Right ventricle myocardium inferior (tissue), 1 donor: ENCODE results near the gene RAB11FIP4. TPM values are rescaled to one million over a fixed set of nuclear protein-coding genes. Genes with fewer than 3 reads are reported as not detected.

Experiments
- ATAC-seq: fragments of 200-7000 bp; cut with Tn5 transposase; one replicate; pipeline ENCODE4 v1.9.1; 2020; ENCODE audit warnings: mild to moderate bottlenecking, moderate library complexity
- DNase-seq: peaks from one replicate; pipeline ENCODE4 v3.0.0; 2021; ENCODE audit errors: missing footprints
- intact Hi-C: fragments of 100-400 bp; cut with DNase I; formaldehyde crosslinking; loops from one replicate; pipeline ENCODE4 v1.11.0; 2022
- total RNA-seq: library from RNA; stranded (reverse); fragmentation: NEBNext Ultra II Directional; extraction: Animal tissue kit (Norgen Biotek cat#: 25700); gene quantifications from one replicate; pipeline ENCODE4 v1.2.1, GENCODE V29; 2021
- donor health status: DM: no; HTN: yes; CAD: no; lungs with severe emphysema.

Gene RAB11FIP4
- total RNA-seq, 1 donor from 2014 or later, result 13.6 TPM

DNA sequence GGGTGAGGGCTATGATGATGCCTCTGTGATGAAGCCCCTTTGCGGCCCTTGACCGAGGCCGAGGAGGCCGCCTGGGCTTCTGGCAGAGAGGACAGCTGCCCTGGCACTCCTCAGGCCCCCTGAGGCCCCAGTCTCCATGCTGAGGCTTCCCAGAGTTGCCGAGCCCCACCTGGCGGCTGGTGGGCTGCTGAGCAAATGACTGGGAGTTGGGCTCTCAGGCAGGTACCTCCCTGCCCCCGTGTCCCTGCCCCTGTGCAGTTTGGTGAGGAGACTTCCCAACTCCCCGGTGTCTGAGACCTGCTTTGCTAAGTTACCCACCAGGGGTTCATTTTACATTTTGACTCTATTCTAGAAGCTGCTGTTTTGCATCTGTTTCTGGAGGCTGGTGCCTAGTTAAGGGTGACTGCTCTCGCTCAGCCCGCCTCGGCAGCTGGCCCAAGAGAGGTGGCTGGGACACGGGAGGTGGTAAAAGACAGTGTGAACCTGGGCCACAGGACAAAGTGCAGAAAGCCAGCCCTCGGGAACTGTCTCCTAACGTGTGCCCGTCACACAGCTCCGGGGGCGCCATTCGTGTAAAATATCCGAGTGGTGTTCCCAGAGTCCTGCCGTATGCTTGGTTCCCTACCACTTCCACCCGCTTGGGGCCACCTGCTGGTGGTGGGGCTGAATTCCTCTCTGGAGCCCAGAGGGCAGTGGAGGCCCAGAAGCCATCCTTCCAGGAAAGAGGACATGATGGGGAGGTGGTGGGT is 134.5 kb downstream of the RAB11FIP4 start:
- intact Hi-C loops, result loop anchor here (1.0 to 5.0 kb wide), 2 partner anchors 89 to 139 kb away; no protein-coding TSS in a partner anchor
- DNase-seq (no peak), ATAC-seq (no peak)

DNA sequence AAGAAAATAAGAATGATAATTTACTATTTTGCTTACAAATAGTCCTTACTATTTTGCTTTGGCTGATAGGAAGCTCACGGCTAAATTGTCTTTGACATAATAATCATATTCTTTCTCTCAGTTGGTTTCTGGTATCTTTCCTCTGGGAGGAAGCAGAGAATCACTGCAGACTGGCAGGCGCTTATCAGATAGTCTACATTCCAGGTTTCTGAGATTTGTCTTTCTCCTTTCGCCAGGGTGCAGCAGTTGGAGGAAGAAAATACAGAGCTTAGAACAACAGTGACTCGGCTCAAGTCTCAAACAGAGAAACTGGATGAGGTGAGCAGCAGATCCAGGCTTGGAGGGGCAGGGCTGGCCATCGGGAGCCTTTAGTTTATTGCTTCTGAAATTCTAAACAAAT is 136.1 kb downstream of the RAB11FIP4 start:
- intact Hi-C loops, result loop anchor here (5.0 kb wide), 1 partner anchor 140 kb away; no protein-coding TSS in a partner anchor

DNA sequence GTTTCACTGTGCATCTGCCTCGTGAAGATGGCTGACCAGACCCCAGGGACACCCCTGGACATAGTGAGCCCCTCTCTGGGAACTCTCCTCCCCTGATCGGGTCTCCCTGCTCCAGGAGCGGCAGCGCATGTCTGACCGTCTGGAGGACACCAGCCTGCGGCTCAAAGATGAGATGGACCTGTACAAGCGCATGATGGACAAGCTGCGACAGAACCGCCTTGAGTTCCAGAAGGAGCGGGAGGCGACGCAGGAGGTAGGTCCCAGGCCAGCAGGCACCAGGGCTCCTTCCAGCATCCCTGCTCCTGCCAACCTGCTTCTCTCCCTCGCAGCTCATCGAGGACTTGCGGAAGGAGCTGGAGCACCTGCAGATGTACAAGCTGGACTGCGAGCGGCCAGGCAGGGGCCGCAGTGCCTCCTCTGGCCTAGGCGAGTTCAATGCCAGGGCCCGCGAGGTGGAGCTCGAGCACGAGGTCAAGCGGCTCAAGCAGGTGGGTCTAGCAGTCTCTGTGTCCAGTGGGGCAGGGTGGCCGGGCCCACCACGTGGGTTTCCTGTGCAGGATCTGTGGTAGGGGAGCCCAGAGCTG is 136.9 kb downstream of the RAB11FIP4 start:
- DNase-seq, result no peak
- intact Hi-C loops, result loop anchor here (5.0 kb wide), 1 partner anchor 141 kb away; no protein-coding TSS in a partner anchor
- no peak for ATAC-seq

More for the DNA sequence above, 136.1 kb downstream of the RAB11FIP4 start:
- no peak for ATAC-seq
- no peak for DNase-seq

DNA sequence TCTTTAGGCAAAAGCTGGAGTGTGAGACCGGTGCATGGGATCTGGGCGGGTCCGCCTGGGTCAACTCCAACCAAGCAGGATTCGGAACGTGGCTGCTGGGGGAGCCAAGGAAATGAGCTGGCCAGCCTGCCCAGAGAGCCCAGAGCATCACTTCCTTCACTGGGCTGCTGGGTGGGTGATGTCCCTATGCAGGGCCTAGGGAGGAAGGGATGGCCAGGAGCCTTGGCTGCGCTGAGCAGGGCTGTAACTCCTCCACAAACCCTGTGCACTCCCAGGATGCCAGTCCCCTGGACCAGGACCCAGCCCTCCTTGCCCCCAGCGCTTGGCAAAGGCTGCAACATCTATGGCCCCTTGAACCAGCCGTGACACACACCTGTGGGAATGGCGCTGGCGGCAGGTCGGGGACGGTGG is 138.4 kb downstream of the RAB11FIP4 start:
- no peak for DNase-seq
- no peak for ATAC-seq
- intact Hi-C loops, result loop anchor here (5.0 kb wide), 1 partner anchor 143 kb away; no protein-coding TSS in a partner anchor

DNA sequence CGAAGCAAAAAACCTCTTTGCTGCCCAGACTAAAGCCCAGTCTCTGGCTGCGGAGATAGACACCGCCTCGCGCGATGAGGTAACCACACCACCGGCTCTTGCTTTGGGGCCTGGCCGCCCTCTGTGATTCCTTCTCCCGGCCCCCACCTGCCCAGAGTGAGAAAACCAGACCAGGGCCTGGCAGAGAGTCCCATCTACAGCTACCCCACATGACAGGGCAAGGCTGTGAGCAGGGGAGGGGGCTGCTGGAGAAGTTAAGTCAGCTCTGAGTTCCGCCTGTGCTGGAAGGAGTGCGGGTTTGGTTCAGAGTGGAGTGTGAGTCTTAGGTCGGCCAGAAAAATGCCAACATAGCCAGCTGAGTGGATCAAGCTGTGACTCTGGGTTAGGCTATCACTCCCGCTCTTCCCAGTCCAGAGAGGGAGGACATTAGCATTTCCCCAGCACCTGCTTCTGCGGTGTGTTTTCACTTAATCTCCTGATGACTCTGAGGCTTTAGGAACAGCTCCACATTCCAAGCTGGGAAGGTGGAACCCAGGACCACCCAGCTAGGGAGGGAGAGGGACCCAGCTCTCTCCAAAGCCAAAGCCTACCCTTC is 139.0 kb downstream of the RAB11FIP4 start:
- intact Hi-C loops, result no loop called here
- DNase-seq, result no peak
- ATAC-seq, result peak; percentile 36

DNA sequence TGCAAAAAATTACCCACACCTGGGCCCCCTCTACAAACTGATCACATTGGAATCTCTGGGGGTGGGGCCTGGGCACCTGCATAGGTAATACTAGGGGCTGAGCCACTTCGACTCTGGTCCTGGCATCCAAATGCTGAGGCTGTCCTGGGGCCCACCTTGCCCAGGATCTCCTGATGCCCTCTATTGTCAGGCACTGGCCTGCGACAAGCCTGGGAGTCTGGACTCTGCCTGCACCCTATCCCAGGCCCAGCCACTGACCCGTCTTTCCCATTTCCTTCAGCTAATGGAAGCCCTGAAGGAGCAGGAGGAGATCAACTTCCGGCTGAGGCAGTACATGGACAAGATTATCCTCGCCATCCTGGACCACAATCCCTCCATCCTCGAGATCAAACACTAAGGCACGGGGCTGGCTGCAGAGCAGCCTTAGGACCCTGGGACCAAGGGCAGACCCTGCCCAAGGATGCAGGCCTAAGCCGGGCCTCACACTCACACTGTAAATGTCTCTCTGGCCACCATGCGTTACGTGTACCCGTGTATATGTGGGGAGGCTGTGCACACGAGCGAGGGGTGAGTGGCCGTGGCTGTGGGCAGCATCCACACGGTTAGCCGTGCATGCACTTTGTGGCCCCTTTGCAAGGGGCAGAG is 140.0 kb downstream of the RAB11FIP4 start:
- DNase-seq, result no peak
- ATAC-seq, result no peak
- intact Hi-C loops, result no loop called here

DNA sequence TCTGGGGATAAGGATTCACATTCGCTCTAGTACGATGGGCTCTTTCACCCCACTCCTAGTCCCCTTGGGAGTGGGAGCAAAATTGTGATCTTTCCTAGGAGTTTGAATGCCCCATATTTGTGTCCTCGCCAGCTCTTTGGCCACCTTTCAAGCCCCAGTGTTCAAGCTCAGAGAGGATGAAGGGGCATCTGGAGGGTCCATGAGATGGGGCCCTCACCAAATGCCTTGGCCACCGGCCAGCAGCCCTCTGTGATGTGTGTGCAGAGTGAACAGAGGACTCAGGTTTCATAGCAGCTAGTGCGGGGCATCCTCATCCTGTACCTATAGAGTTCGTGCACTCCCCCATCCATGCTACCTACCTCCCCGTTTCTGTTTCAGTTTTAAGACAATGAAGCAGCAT is 140.6 kb downstream of the RAB11FIP4 start:
- intact Hi-C loops, result no loop called here
- no peak for DNase-seq
- no peak for ATAC-seq

DNA sequence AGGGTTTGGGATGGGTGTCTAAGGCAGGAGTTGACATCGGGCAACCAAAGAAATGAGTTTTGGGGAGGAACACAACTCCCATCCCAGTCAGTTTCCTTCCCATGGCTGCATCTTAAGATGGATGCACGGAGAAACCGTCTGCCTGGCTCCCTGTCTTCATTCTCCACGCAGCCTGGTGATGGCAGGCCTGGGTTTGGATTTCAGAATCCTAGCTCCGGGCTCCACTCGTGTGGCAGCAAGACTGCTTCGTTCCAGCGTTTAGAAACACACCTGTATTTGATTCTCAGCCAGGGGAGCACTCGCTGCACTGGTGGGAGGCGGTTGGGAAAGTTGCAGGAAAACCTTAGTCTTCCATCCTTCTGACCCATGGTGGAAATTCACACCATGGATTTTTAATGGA is 141.1 kb downstream of the RAB11FIP4 start:
- ATAC-seq (no peak), DNase-seq (no peak)
- intact Hi-C loops, result no loop called here

DNA sequence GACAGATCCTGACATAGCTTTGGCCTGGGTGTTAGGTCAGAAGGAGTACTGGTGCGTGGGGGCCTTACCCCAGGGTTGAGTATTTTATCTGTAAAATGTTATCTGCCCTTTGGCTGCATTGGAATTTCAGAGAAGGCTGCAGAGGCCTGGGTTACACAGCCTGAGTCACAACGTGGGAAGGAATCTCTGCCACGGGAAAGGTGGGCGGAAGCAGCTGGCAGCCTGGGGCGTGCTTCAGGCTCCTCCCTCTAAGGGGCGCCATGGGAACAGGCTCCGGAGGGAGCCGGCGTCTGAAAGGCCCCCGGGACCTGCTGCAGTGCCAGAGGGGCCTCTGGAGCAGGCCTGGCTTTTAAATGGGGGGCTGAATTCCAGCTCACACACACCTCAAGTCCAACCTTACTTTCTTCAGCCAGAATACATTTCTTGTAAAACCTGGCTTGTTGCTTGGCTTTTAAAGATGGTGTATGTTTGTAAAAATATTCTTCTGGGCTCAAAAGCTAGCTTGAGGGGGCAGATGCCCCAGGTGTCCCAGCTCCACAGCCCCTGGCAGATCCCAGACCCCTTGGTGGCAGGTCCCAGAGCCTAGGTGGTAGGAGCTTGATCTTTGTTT is 142.2 kb downstream of the RAB11FIP4 start:
- intact Hi-C loops, result no loop called here
- no peak for DNase-seq
- peak; percentile 24 for ATAC-seq

DNA sequence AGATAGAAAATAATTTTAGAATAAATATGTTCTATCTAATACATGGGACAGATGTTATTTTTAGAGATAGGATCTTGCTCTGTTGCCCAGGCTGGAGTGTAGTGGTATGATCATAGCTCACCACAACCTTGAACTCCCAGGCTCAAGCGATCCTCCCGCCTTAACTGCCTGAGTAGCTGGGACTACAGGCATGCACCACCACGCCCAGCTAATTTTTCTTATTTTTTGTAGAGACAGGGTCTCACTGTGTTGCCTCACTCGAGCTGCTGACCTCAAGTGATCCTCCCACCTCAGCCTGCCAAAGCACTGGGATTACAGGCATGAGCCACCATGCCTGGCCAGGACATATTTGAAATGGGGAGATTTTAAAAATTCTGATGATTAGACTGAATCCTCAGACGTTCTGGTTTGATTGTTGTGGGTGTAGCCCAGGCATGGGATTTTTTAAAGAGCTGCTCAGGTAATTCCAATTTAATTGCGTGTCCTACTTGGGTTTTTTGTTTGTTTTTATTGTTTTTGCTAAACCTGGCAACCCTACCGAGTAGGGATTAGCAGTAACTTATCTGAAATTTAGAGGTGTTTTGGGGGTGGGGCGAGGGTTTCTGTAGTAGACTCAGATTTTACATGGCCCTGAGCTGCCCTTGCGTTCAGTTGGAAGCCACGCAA is 142.9 kb downstream of the RAB11FIP4 start:
- intact Hi-C loops, result no loop called here
- no peak for ATAC-seq
- no peak for DNase-seq

DNA sequence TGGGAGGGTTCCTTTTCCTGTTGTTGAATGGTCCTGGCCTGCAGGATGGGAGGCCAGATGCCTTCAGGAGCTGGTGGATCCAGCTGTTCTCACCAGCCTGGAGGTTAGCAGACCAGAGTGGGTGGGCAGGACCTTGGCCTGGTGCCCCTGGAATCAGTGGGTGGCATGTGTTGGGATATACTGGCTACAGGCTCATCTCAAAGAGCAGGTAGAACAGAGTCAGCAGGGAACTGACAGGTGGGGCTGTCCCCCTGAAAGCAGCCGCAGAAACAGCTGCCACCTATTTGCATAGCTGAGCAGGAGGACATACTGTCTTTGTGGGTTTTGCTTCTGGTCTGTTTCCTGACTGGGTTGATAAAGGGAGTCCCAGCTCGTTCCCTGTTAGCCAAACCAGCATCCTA is 144.1 kb downstream of the RAB11FIP4 start:
- no peak for ATAC-seq
- intact Hi-C loops, result no loop called here
- no peak for DNase-seq

DNA sequence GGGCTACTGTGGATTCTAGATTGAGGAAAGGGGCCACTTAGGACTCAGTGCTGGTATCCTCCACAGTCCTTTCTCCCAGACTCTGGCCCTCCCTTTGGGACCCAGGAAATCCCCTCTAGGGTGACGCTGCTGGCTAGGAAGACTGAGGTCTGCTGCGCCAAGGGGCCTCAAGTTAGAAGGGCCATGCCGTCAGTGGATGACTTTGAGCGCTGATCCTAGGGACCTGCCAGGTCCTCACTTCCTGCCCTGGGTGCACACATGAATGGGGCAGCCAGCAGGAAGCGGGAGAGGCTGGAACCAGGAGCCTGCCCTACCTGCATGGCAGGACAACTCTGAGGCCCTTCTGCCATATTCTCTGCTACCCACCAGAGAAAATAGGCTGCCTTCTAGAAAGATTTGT is 145.0 kb downstream of the RAB11FIP4 start:
- intact Hi-C loops, result no loop called here
- no peak for DNase-seq
- ATAC-seq, result no peak

DNA sequence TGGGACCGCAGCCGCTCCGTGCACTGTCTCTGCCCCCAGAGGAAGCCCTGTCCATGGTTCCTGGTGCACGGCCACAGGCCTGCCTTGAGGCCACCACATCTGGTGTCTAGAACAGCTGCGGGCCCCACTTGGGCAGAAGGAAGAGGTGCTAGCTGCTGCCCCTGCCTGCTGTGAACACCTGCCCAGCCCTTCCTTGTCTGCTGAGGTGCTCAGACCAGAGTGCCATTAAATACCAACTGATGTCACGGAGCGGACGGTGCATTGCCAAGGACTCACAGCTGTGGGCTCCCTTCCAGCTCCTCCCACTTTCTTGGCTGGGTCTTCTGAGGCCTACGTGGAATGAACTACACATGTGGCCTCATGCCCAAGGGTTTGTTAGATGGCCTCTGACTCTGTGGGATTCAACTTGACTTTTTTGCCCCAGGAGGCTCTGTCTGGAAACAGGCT is 146.1 kb downstream of the RAB11FIP4 start:
- ATAC-seq (no peak), DNase-seq (no peak)
- intact Hi-C loops, result no loop called here

DNA sequence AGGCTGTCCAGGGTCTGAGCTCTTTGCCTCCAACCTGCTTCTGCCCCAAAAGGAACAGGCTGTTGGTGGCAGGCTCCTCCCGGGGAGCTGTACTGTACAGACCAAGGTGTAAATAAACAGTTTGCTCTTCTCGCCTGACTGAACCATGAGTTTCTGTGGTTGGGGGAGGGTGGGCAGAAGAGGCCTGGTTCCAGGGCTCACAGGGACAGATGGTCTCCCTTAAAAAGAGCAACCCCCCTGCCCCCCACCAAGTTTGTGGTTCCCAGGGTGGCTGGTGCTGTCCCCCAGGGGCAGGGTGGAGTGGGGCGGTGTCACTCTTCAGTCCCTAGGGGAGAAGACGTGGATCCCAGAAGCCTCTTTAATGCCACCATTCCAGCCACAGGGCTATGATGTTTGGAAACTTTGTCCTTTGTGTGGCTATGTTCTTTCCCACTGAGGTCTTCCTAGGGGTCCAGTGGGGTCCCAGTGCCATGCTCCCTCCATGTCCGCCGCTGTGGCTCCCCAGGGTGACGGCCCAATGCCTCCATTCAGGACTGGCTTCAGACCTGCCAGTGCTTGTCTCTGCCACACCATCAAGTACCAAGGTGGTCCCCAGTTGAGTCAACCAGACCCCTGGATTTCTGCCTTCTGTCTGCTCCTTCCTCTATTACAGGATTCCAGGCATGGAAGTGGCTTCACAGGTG is 146.7 kb downstream of the RAB11FIP4 start:
- intact Hi-C loops, result no loop called here
- DNase-seq, result no peak
- no peak for ATAC-seq

DNA sequence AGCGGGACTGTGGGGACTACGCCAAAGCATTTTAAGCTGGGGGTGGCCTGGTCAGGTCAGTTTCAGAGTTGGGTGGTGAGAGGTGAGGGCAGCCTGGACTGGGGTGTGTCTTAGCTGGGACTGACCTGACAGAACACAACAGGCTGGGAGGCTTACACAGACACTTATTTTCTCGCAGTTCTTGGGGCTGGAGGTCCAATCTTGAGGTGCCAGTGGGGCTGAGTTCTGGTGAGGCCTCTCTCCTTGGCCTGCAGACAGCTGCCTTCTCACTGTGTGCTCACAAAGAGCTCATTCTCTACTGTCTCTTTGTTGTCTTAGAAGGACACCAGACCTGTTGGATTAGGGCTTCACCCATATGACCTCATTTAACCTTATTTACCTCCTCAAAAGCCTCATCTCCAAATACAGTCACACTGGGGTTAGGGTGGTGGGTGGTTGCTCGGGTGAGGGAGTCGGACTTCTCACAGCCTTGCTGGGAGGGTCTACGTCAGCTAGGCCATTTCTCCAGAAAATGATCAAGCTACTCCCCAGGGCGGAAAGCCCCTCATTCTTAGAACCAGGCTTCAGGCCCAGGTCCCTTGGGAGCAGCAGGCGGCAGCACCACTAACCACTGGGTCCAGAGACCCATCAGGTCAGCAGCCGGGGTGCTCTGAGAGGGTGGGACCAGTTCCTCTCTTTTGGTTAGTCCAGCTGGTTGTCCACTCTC is 149.3 kb downstream of the RAB11FIP4 start:
- DNase-seq (no peak), ATAC-seq (no peak)
- intact Hi-C loops, result no loop called here

DNA sequence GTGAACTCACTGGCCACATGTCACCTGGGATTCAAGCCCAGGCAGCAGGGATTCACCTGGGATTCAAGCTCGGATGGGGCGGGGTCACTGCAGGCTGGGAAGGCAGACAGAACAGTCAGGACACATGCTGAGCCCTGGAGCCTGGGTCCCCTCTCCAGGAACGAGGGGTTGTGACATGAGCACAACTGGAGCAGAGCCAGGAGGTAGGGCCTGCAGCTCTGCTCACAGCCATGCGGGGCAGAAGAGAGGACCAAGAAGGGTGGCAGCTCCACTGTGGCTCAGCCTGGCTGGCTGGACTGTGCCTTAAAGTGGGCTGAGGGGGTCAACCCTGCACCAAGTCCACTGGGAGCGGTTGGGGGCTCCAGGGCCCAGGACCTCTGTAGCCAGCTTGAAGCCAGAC is 150.1 kb downstream of the RAB11FIP4 start:
- DNase-seq (no peak), ATAC-seq (peak; percentile 45)
- intact Hi-C loops, result no loop called here

DNA sequence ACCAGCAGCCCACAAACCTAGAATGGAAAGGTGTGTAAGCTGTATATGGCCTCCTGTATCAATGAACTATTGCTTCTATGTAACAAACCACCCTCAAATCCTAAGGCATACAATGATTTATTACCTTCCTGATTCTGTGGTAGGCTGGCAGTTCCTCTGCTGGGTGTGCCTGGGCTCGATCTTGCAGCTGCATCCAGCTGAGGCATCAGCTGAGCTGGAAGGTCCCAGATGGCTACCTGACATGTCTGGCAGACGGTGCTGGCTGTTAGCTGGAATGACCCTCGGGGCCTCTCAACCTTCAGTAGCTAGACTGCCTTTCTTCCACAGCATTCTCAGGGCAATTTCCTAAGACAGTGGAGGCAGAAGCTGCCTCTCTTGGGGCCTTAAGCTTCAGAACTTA is 152.7 kb downstream of the RAB11FIP4 start:
- DNase-seq, result no peak
- ATAC-seq, result no peak
- intact Hi-C loops, result no loop called here
